GM20000 (cell line): Measurements from ENCODE around the gene AMPH.

Experiments
- DNase-seq: peaks from one replicate; pipeline ENCODE4 v3.0.0; 2012; ENCODE audit warnings: low spot score
- TF ChIP-seq, protein P1 (sequence below): IDR thresholded peaks from 2 replicates; pipeline ENCODE4 v1.5.1; 2012; ENCODE audit warnings: mild to moderate bottlenecking, control low read depth; ENCODE audit errors: extremely low read depth, missing control alignments

Gene AMPH

DNA sequence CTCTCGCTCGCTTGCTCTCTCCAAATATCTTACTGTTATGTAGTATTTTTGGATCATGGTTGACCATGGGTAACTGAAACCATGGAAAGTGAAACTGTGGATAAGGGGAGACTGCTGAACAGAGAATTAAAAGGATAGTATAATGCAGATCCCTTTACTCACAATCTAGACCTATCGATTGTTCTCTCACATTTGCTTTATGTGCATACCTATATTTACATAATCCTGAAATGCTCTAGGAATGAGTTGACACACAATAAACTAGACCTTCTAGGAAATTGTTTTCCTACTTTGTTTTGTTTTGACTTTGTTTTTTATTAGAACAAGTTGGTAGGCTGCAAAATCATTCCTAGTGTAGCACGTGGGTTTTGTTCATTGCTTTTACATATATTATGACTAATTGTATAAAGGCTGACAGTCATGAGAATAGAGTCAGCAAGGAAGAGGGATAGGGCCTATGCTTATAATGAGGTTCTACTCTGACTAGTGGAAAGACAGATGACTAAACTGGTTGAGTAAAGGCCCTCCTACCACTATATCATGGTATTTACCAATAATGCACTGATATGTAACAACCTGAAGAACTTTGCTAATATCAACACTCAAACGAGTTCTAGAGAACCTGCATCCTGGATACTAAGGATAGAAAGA is 182.5 kb downstream of the AMPH start:
- TF ChIP-seq, protein P1, sequence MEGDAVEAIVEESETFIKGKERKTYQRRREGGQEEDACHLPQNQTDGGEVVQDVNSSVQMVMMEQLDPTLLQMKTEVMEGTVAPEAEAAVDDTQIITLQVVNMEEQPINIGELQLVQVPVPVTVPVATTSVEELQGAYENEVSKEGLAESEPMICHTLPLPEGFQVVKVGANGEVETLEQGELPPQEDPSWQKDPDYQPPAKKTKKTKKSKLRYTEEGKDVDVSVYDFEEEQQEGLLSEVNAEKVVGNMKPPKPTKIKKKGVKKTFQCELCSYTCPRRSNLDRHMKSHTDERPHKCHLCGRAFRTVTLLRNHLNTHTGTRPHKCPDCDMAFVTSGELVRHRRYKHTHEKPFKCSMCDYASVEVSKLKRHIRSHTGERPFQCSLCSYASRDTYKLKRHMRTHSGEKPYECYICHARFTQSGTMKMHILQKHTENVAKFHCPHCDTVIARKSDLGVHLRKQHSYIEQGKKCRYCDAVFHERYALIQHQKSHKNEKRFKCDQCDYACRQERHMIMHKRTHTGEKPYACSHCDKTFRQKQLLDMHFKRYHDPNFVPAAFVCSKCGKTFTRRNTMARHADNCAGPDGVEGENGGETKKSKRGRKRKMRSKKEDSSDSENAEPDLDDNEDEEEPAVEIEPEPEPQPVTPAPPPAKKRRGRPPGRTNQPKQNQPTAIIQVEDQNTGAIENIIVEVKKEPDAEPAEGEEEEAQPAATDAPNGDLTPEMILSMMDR: no peak
- no peak for DNase-seq

DNA sequence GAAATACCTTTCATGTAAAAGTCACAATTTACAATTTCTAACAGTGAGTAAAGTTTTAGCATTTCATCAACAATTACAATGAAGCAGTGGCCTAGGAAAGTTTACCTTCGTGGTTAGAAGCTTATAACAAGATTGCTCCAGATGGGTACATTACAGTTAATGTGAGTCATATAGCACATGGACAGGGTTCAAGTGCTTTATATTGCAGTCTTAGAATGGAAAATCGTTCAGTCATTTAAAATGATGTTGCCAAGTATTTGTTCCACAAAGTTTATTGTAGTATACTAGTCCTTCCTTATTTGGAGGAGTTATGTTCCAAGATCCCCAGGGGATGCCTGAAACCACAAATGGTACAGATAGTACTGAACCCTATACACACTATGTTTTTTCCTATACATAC is 183.1 kb downstream of the AMPH start:
- DNase-seq: no peak
- TF ChIP-seq, protein P1: no peak

DNA sequence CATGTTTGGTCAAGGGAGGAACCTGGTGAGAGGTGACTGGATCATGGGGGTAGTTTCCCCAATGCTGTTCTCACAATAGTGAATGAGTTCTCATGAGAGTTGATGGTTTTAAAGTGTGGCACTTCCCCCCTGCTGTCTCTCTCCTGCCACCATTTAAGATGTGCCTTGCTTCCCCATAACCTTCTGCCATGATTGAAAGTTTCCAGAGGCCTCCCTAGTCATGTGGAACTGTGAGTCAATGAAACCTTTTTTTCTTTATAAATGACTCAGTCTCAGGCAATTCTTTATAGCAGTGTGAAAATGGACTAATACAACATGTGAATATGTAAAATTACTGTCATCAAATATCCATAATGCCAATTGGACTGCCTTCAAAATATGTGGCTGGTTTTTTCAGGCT is 192.2 kb downstream of the AMPH start:
- DNase-seq: no peak
- TF ChIP-seq, protein P1: no peak

DNA sequence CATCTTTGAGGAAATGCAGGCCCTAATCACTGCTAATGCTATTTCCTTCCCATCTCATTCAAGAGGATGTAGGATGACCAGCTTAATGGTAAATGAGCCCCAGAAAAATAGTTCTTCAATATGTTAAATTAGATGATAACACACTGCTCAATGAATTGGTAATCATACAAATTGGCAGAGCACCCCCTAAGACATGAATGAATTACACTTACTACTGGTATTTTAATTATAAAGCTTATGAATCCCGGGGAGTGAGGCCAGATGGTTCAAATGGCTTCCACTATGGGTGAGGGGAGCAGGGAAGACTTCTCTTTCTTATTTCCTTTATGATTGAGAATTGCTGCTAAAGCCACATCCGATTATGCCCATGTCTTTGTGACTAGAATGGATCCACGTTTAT is 198.5 kb downstream of the AMPH start:
- TF ChIP-seq, protein P1: no peak

DNA sequence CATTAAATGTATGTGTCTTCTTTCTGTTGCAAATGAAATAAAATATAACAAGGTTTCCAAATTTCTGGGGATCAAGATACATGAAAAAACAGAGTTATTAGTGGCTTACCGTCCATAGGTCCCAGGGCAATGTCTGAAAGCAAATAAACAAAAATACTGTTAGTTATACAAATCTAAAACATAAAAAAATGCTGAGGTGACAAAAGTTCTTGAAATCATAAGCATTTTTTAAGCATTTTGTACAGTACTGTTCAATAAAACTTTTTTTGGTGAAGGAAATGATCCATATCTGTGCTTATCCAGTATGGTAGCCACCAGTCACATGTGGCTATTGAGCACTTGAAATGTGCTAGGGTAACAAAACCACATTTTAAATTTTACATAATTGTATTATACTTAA is 199.1 kb downstream of the AMPH start:
- no peak for DNase-seq
- TF ChIP-seq, protein P1: no peak

More for the DNA sequence above, 198.5 kb downstream of the AMPH start:
- no peak for DNase-seq

DNA sequence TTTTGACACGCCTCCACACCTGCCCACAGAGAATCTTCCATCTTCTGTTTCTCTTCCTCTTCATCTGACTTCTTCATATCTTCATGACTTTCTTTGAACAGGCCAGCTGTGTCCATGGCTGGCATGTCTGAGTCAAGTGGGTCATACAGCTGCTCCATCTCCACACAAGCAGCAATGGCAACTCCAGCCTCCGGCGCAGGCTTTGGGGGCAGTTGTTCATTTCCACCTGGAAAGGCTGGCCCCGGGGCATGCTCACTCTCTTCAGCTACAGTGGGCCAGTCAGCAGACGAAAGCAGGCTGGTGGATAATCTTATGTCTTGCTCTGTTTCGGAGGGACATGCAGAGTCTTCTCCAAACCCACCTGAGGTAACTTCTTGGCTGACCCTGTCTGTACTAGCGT is 202.1 kb downstream of the AMPH start:
- TF ChIP-seq, protein P1: no peak
- DNase-seq: no peak

DNA sequence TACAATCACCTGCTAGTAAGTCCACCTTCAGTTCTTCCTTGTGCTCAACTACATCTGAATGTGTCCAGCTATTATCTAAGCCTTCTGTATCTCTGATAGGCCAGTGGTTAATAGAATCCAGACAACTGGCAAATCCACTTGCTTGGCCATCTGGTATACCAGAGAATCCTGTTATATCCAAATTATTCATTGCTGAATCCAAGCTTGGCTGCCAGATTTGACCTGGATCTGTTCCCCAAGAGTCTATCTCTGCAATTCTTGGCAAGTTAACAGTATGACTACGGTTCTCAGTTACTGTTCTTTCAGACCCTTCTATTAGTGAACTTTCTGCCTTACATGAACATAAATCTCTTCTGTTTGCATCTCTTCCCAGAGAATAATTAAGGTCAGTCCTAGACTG is 203.1 kb downstream of the AMPH start:
- TF ChIP-seq, protein P1: no peak
- DNase-seq: no peak
